Measurements from ENCODE around the gene APOM. TPM values are rescaled to one million over a fixed set of nuclear protein-coding genes. Genes with fewer than 3 reads are reported as not detected.

APOM gene
- total RNA-seq, 4 donors from 2014 or later: 0.67 to 2.1 (median 1.1) TPM

DNA sequence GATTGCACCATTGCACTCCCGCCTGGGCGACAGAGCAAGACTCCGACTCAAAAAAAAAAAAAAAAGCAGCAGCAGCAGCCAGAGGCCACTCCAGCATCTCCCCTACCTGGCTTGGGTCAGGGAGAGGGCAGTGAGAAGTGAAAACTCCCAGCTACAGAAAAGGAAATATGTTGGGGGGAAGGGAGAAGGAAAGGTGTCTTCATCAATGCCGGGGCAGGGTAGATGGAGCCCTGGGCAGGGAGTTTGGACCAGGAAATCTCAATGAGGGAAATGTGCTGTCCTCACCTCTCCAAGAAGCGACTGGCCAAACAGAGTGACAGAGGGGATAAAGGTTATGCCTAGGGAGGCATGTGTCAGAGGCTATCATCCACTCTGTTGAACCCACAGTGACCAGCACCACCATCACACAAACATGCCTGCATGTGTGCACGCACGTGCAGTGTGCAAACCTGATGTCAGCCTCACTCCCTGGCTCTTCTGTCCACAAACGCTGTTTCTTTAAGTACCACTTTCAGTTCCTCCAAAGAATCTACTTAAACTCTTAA lies 41.5 kb upstream of the APOM start:
- DNase-seq: no peak
- WGBS, 2 donors: 68 to 69% methylated on average over 7 to 8 of the region's 8 CpGs
- H3K4me3 ChIP-seq: no peak overlapping the region
- TF ChIP-seq, protein P1, sequence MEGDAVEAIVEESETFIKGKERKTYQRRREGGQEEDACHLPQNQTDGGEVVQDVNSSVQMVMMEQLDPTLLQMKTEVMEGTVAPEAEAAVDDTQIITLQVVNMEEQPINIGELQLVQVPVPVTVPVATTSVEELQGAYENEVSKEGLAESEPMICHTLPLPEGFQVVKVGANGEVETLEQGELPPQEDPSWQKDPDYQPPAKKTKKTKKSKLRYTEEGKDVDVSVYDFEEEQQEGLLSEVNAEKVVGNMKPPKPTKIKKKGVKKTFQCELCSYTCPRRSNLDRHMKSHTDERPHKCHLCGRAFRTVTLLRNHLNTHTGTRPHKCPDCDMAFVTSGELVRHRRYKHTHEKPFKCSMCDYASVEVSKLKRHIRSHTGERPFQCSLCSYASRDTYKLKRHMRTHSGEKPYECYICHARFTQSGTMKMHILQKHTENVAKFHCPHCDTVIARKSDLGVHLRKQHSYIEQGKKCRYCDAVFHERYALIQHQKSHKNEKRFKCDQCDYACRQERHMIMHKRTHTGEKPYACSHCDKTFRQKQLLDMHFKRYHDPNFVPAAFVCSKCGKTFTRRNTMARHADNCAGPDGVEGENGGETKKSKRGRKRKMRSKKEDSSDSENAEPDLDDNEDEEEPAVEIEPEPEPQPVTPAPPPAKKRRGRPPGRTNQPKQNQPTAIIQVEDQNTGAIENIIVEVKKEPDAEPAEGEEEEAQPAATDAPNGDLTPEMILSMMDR (IDR thresholded peaks at IDR 0.05): no peak
- TF ChIP-seq POLR2A (IDR thresholded peaks at IDR 0.05): no peak
- no peaks in the 10 kb centered on the region for H3K4me1 ChIP-seq
- no peaks in the 10 kb centered on the region for H3K9me3 ChIP-seq
- H3K27ac ChIP-seq: no peak overlapping the region
- H3K36me3 ChIP-seq: no peaks in the 10 kb centered on the region
- intact Hi-C loops (cut with DNase I): no loop called here
- H3K27me3 ChIP-seq: no peaks in the 10 kb centered on the region

DNA sequence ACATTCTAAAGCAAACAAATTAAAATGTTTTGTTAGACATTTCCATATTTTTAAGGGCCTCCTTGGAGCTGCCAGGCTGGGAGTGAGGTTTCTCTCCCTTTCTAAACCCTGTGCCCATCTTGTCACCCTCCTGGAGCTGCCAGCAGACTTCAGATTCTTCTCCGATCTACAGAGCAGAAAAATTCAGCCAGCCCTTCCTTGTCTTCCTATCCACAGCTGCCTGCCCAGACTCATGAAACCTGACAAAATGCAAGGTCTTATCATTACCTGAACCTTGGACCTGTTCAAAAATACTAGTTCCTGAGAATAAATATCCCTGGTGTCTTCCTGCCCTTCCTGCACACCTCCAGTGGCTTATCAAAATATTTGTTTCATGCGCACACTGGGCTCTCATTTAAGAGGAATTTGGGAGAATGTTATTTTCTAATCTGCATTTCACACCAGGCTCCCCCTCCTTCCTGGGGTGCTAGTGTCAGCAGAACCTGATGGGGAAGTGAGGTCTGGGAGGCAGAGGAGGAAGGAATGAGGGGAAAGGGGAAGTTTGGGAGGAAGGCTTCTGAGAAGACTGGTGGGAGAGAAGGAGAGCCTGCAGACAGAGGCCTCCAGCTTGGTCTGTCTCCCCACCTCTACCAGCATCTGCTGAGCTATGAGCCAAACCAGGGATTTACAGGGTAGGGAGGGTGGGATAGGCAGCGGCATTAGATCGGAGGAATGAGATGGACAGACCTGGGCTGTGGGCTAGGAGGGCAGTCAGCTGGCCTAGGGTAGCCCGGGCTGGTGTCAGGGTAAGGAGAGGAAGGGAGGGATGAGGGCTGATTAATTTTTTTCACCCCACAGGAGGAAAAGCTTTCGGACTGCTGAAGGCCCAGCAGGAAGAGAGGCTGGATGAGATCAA lies 40.8 kb upstream of the APOM start, which contains the start of gene AIF1:
AIF1 (plus strand) TSS at position 551 of the 895 bp plus-strand sequence; CDS start at position 647, 96 bp downstream.
- Histone ChIP-seq H3K27ac (peak within 1 kb of the TSS in 2 of 4 donors; percentile 36 to 68), H3K27me3 (no peaks in the 10 kb centered on the region), H3K4me1 (peaks cover 0 to 5% (median 3%) of the 10 kb centered on the region in 3 donors), H3K36me3 (no peaks in the 10 kb centered on the region), H3K4me3 (peak within 1 kb of the TSS in 2 of 4 donors; percentile 17 to 45), H3K9me3 (no peaks in the 10 kb centered on the region)
- TF ChIP-seq POLR2A (IDR thresholded peaks at IDR 0.05): no peak
- TF ChIP-seq, protein P1 (IDR thresholded peaks at IDR 0.05): no peak
- 62 to 72% methylated on average over 6 of the region's 6 CpGs for WGBS, 2 donors
- intact Hi-C loops (cut with DNase I): no loop called here
- no peak for DNase-seq

DNA sequence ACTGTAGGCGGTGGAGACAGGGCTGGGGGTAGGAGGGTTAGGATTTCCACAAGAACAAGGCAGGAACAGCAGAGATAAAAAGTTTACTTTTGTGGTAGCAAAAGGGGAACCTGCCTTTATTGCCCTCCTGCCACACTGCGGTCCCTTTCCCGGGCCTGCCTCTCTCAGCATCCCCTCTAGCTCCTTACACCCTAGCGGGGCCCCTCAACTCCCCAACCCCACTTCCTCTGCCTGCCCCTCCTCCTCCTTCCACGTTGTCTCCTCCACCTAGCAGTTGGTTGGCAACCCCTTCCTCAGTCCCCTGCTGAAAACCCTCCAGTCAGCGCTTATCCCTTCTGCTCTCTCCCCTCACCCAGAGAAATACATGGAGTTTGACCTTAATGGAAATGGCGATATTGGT lies 39.9 kb upstream of the APOM start:
- Histone ChIP-seq H3K4me1 (peaks cover 0 to 5% (median 3%) of the 10 kb centered on the region in 3 donors), H3K36me3 (no peaks in the 10 kb centered on the region), H3K27ac (peak overlapping the region in 2 of 4 donors; percentile 13 to 68), H3K27me3 (no peaks in the 10 kb centered on the region), H3K4me3 (peak overlapping the region in 2 of 4 donors; percentile 17 to 45), H3K9me3 (no peaks in the 10 kb centered on the region)
- no peak for DNase-seq
- intact Hi-C loops (cut with DNase I): no loop called here
- TF ChIP-seq, protein P1 (IDR thresholded peaks at IDR 0.05): no peak
- TF ChIP-seq POLR2A (IDR thresholded peaks at IDR 0.05): no peak
- WGBS, 2 donors: 63 to 68% methylated on average over 6 to 7 of the region's 7 CpGs

DNA sequence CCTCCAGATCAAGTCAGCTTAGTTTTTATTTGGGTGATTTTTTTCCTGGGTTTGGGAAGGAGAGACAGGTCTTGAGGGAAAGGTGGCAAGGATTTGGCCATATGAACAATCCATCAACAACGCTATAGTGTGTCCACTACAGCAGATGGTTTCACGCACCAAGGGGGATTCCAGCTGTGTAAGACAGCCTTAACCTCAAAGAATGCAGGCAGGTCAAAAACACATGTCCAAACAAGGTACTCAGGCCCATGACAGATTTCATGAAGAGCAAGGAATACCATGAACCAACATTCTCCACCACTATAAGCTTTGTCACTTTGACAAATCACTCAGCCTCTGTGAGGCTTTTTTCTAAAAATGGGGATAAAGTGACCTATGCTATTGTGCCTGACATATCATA lies 38.7 kb upstream of the APOM start:
- H3K36me3 ChIP-seq: no peaks in the 10 kb centered on the region
- peaks cover 4 to 16% (median 6%) of the 10 kb centered on the region in 3 donors for H3K4me1 ChIP-seq
- TF ChIP-seq POLR2A (IDR thresholded peaks at IDR 0.05): no peak
- TF ChIP-seq, protein P1 (IDR thresholded peaks at IDR 0.05): no peak
- intact Hi-C loops (cut with DNase I): no loop called here
- H3K4me3 ChIP-seq: no peak overlapping the region
- no peak overlapping the region for H3K27ac ChIP-seq
- no peak for DNase-seq
- H3K9me3 ChIP-seq: no peaks in the 10 kb centered on the region
- no peaks in the 10 kb centered on the region for H3K27me3 ChIP-seq
- WGBS, 2 donors: 65 to 72% methylated on average over 2 of the region's 2 CpGs

Measured in esophagus squamous epithelium (tissue), 5 donors.